Activated gamma-delta T cell treated with anti-CD3 and anti-CD28 coated beads, Interleukin-2, amount 50 U/mL, for 16 hours (primary cell): Measurements from ENCODE around the gene DTD1.

ENCODE experiments used
- DNase-seq: peaks from one replicate; pipeline ENCODE4 v3.0.0-alpha.2; 2020; ENCODE audit warnings: low read depth

DTD1 gene

GRCh38 chr20:18663932-18664331, 76.1 kb downstream of the DTD1 start:
- no peak for DNase-seq

GRCh38 chr20:18665135-18665534, 77.3 kb downstream of the DTD1 start:
- DNase-seq: no peak

- DNase-seq: no peak
These were observed 79.1 kb downstream of the DTD1 start for GRCh38 chr20:18666803-18667415.

- no peak for DNase-seq
These were observed 81.6 kb downstream of the DTD1 start for GRCh38 chr20:18669241-18670019.

GRCh38 chr20:18671203-18671710, 83.4 kb downstream of the DTD1 start:
- no peak for DNase-seq

- DNase-seq: no peak
These were observed 85.0 kb downstream of the DTD1 start for GRCh38 chr20:18672834-18673233.

GRCh38 chr20:18676396-18676795, 88.5 kb downstream of the DTD1 start:
- DNase-seq: no peak

- DNase-seq: no peak
These were observed 89.3 kb downstream of the DTD1 start for GRCh38 chr20:18677126-18677525.

GRCh38 chr20:18678549-18679419, 90.9 kb downstream of the DTD1 start:
- no peak for DNase-seq

GRCh38 chr20:18683839-18684238, 96.0 kb downstream of the DTD1 start:
- DNase-seq: no peak

- DNase-seq: no peak
These were observed 96.9 kb downstream of the DTD1 start for GRCh38 chr20:18684775-18685174.

GRCh38 chr20:18685406-18685805, 97.6 kb downstream of the DTD1 start:
- DNase-seq: no peak

- DNase-seq: no peak
These were observed 98.8 kb downstream of the DTD1 start for GRCh38 chr20:18686696-18687095.

GRCh38 chr20:18688676-18689075, 100.8 kb downstream of the DTD1 start:
- no peak for DNase-seq

GRCh38 chr20:18689557-18689956, 101.7 kb downstream of the DTD1 start:
- DNase-seq: no peak

GRCh38 chr20:18692447-18692846, 104.6 kb downstream of the DTD1 start:
- DNase-seq: no peak

- DNase-seq: no peak
These were observed 106.2 kb downstream of the DTD1 start for GRCh38 chr20:18694071-18694470.

- no peak for DNase-seq
These were observed 107.3 kb downstream of the DTD1 start for GRCh38 chr20:18695175-18695574.

GRCh38 chr20:18698735-18699380, 111.0 kb downstream of the DTD1 start:
- DNase-seq: no peak

GRCh38 chr20:18701969-18702368, 114.1 kb downstream of the DTD1 start:
- DNase-seq: no peak

- no peak for DNase-seq
These were observed 114.9 kb downstream of the DTD1 start for GRCh38 chr20:18702736-18703135.

- no peak for DNase-seq
These were observed 117.6 kb downstream of the DTD1 start for GRCh38 chr20:18705490-18705889.
